K562 (cell line): ENCODE data around the gene SLAMF7. TPM values are rescaled to one million over a fixed set of nuclear protein-coding genes. Genes with fewer than 3 reads are reported as not detected.

Experiments
- BACH1 ChIP-seq: fragments of 200-800 bp; sonication (Bioruptor generic); IDR thresholded peaks from 2 replicates; pipeline ENCODE4 v1.6.1; 2016; ENCODE audit warnings: missing genetic modification characterization, missing compliant biosample characterization
- GABPA ChIP-seq: fragments of 200-800 bp; sonication (Bioruptor generic); conservative IDR thresholded peaks from 2 replicates; pipeline ENCODE4 v1.6.1; 2016; ENCODE audit warnings: low read depth, missing genetic modification characterization, missing compliant biosample characterization
- ILK ChIP-seq: fragments of 450-650 bp; IDR thresholded peaks from 2 replicates; pipeline ENCODE4 v1.6.1; 2016; ENCODE audit warnings: missing genetic modification characterization, low read depth, mild to moderate bottlenecking, missing compliant biosample characterization, moderate library complexity, borderline replicate concordance
- MLLT1 ChIP-seq, 2 experiments: fragments of 450-650 bp; IDR thresholded peaks; 2 replicates each; pipeline ENCODE4 v1.6.1; 2016
- SMARCE1 ChIP-seq: fragments of 450-650 bp; IDR thresholded peaks from 2 replicates; pipeline ENCODE4 v1.7.1; 2016; ENCODE audit warnings: mild to moderate bottlenecking
- YY1 ChIP-seq, 3 experiments: IDR thresholded peaks; 2 replicates each; pipeline ENCODE4 v1.6.1; 2011; ENCODE audit warnings: low read length in 2 of 3, mild to moderate bottlenecking in 2 of 3, moderate library complexity in 2 of 3, borderline replicate concordance in 1 of 3, control low read depth in 1 of 3, low read depth in 1 of 3; ENCODE audit not compliant: insufficient read depth in 3 of 3, insufficient replicate concordance in 2 of 3, control insufficient read depth in 1 of 3, insufficient read length in 1 of 3; ENCODE audit errors: extremely low read depth in 1 of 3
- ZC3H4 ChIP-seq: sonication (generic); formaldehyde crosslinking; IDR thresholded peaks from 2 replicates; pipeline ENCODE4 v1.9.0; 2021; ENCODE audit warnings: missing genetic modification reagents, borderline replicate concordance
- polyA plus RNA-seq, 8 experiments: library from polyadenylated mRNA; depleted of rRNA in 4 of 8; stranded (reverse) in 5 of 8; unstranded in 3 of 8; fragments of >200 nt; fragmentation: Nextera tagmentation in 2 of 8; fragmentation: Illumina TruSeq in 1 of 8; extraction: Ambion mirVana in 2 of 8; extraction: Trizol in 1 of 8; gene quantifications; 2 replicates each; pipeline versions ENCODE4 v1.2.1 to v1.2.3, GENCODE V29; 2011 to 2014; ENCODE audit warnings: inconsistent platforms in 1 of 8, missing spikeins in 1 of 8
- total RNA-seq, 7 experiments: library from RNA; depleted of rRNA in 6 of 7; stranded (reverse); fragments of >200 nt in 6 of 7; fragmentation: Illumina TruSeq in 2 of 7; extraction: Trizol in 2 of 7; gene quantifications; 2 replicates each; pipeline versions ENCODE4 v1.2.1 to v1.2.3, GENCODE V29; 2011 to 2021; ENCODE audit warnings: low replicate concordance in 1 of 7
- TF ChIP-seq, protein P1 (sequence below), 2 experiments: fragments of 450-650 bp; formaldehyde crosslinking in 1 of 2; IDR thresholded peaks; 2 replicates each; pipeline versions ENCODE4 v1.4.0 to v1.6.1; 2014 to 2020; ENCODE audit warnings: mild to moderate bottlenecking in 2 of 2, borderline replicate concordance in 1 of 2, low read depth in 1 of 2
- TF ChIP-seq, protein P2 (sequence below), 3 experiments: fragments of 200-800 bp in 1 of 3; sonication (Bioruptor generic) in 1 of 3; sonication (generic) in 1 of 3; formaldehyde crosslinking in 1 of 3; IDR thresholded peaks; 2 replicates each; pipeline versions ENCODE4 v1.6.1 to v1.8.0; 2016 to 2022; ENCODE audit warnings: mild to moderate bottlenecking in 2 of 3, missing compliant biosample characterization in 2 of 3, missing genetic modification characterization in 2 of 3, missing genetic modification reagents in 1 of 3
- TF ChIP-seq, protein P3 (sequence below), 2 experiments: fragments of 200-800 bp in 1 of 2; sonication (Bioruptor generic) in 1 of 2; sonication (generic) in 1 of 2; formaldehyde crosslinking in 1 of 2; IDR thresholded peaks in 1 of 2; conservative IDR thresholded peaks in 1 of 2; 2 replicates each; pipeline versions ENCODE4 v1.5.0 to v1.6.1; 2016 to 2020; ENCODE audit warnings: missing compliant biosample characterization in 1 of 2, missing genetic modification characterization in 1 of 2, missing genetic modification reagents in 1 of 2

SLAMF7 gene
- total and polyA plus RNA-seq, 9 of the 15 experiments (the other 6 are each of a cell fraction or from before 2014, with no cell fraction given): 0.11 to 1.2 (median 0.22) TPM; not detected in 2

GRCh38 chr1:160726498-160727315 lies 12.3 kb upstream of the SLAMF7 start (continued):
- TF ChIP-seq GABPA (tag) (peak; percentile 31; the same call in 1 of the 2 replicates), BACH1 (peak; percentile 79; the same call in 1 of the 2 replicates), YY1 (IDR thresholded peaks at IDR 0.05; ENCODE audit: borderline replicate concordance in 1 of 3, control insufficient read depth in 1 of 3, extremely low read depth in 1 of 3, insufficient read depth in 3 of 3, insufficient read length in 1 of 3, insufficient replicate concordance in 2 of 3, low read depth in 1 of 3, low read length in 2 of 3) (peak in 2 of 3 experiments; percentile 61 to 85), ILK (tag) (0 out of 2 replicates have a peak, but pooled peaks have one; percentile 29), MLLT1 (IDR thresholded peaks at IDR 0.05) (0 out of 4 replicates have a peak, but pooled peaks of 1 of the 2 experiments have one; percentile 40), SMARCE1 (0 out of 2 replicates have a peak, but pooled peaks have one; percentile 32), ZC3H4 (CRISPR knock-in tag) (no peak)
- TF ChIP-seq, protein P1, sequence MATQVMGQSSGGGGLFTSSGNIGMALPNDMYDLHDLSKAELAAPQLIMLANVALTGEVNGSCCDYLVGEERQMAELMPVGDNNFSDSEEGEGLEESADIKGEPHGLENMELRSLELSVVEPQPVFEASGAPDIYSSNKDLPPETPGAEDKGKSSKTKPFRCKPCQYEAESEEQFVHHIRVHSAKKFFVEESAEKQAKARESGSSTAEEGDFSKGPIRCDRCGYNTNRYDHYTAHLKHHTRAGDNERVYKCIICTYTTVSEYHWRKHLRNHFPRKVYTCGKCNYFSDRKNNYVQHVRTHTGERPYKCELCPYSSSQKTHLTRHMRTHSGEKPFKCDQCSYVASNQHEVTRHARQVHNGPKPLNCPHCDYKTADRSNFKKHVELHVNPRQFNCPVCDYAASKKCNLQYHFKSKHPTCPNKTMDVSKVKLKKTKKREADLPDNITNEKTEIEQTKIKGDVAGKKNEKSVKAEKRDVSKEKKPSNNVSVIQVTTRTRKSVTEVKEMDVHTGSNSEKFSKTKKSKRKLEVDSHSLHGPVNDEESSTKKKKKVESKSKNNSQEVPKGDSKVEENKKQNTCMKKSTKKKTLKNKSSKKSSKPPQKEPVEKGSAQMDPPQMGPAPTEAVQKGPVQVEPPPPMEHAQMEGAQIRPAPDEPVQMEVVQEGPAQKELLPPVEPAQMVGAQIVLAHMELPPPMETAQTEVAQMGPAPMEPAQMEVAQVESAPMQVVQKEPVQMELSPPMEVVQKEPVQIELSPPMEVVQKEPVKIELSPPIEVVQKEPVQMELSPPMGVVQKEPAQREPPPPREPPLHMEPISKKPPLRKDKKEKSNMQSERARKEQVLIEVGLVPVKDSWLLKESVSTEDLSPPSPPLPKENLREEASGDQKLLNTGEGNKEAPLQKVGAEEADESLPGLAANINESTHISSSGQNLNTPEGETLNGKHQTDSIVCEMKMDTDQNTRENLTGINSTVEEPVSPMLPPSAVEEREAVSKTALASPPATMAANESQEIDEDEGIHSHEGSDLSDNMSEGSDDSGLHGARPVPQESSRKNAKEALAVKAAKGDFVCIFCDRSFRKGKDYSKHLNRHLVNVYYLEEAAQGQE (IDR thresholded peaks at IDR 0.05; ENCODE audit: borderline replicate concordance): peak; percentile 64; the same call in 1 of the 2 replicates
- TF ChIP-seq, protein P1 (CRISPR knock-in tag; IDR thresholded peaks at IDR 0.05; ENCODE audit: low read depth): no peak
- TF ChIP-seq, protein P2, sequence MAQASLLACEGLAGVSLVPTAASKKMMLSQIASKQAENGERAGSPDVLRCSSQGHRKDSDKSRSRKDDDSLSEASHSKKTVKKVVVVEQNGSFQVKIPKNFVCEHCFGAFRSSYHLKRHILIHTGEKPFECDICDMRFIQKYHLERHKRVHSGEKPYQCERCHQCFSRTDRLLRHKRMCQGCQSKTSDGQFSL (CRISPR knock-in tag; IDR thresholded peaks at IDR 0.05): no peak
- TF ChIP-seq, protein P2 (tag; IDR thresholded peaks at IDR 0.05): peak in 1 of 2 experiments; percentile 13; a peak in 1 of 4 replicates
- TF ChIP-seq, protein P3, sequence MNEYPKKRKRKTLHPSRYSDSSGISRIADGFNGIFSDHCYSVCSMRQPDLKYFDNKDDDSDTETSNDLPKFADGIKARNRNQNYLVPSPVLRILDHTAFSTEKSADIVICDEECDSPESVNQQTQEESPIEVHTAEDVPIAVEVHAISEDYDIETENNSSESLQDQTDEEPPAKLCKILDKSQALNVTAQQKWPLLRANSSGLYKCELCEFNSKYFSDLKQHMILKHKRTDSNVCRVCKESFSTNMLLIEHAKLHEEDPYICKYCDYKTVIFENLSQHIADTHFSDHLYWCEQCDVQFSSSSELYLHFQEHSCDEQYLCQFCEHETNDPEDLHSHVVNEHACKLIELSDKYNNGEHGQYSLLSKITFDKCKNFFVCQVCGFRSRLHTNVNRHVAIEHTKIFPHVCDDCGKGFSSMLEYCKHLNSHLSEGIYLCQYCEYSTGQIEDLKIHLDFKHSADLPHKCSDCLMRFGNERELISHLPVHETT (CRISPR knock-in tag; conservative IDR thresholded peaks at IDR 0.05 in 1 of 2, IDR thresholded peaks at IDR 0.05 in 1 of 2): peak in 1 of 2 experiments; percentile 73; a peak in 2 of 4 replicates
